HG02759 (cell line): ENCODE measurements around the gene SPRYD4.
"Not testable (repeated sequence)": the region's sequence is repeated elsewhere in the genome, so short reads cannot be mapped to it uniquely, and the experiment has no call there.

Experiments
- ATAC-seq: cut with Tn5 transposase; IDR thresholded peaks from one replicate; pipeline ENCODE4 v1.9.1; 2021; ENCODE audit warnings: mild to moderate bottlenecking, moderate library complexity; ENCODE audit not compliant: unreplicated experiment

The SPRYD4 gene

DNA sequence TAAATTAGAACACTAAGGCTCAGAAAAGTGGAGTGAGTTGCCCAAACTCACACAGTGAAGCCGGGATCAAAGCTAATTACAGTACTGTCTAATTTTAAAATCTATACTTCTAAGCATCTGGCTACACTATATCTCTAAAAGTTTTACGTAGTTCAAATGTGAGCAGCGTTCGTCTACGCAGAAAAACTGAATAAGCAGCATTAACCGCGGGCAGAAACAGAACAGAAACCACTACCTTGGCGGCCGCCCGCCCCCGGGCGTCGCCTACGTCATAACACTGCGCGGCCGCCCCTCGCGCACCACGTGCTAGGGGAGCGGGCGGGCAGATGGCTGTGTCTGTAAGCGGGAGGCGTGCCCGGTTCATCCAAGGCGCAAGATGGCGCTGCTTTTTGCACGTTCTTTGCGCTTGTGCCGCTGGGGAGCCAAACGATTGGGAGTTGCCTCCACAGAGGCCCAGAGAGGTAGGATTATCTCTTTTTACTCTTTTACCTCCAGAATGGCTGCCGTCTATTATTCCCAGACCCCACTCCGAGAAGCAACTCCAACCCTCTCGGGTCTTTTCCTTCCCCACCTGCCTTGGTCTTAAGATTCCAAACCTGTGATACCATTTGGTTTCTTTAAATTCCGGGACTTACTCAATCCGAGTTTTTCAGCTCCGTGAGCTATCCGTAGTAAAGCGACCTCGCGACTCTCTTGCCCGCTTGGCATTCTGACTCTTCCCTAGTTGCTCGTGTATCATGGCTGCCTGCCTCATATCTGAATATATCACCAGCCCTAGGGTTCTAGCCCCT is at the start of gene SPRYD4:
SPRYD4 (plus strand) TSS at position 363 of the 791 bp plus-strand sequence; CDS start at position 377, 14 bp downstream.
- peak; percentile 94 for ATAC-seq

- no peak for ATAC-seq
Observed at GRCh38 chr12:56420411-56420810, 48.0 kb upstream of the SPRYD4 start.

DNA sequence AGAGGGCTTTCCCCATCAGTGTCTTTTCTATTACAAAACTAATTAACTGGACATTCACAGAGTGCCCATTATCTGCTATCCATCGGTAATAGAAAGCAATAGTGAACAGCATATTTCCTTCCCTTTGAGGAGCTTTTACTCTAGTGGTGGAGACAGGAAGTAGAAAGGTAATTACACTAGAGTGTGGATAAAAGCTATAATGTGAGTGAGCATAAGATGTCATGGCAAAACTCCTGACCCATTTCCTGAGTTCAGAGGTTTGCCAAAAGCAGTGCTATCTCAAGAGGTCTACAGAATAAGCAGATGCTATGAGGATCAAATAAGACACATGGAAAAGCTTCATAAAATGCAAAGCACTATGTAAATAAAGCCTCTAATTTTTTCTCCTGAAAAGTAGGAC is 43.2 kb upstream of the SPRYD4 start:
- no peak for ATAC-seq

DNA sequence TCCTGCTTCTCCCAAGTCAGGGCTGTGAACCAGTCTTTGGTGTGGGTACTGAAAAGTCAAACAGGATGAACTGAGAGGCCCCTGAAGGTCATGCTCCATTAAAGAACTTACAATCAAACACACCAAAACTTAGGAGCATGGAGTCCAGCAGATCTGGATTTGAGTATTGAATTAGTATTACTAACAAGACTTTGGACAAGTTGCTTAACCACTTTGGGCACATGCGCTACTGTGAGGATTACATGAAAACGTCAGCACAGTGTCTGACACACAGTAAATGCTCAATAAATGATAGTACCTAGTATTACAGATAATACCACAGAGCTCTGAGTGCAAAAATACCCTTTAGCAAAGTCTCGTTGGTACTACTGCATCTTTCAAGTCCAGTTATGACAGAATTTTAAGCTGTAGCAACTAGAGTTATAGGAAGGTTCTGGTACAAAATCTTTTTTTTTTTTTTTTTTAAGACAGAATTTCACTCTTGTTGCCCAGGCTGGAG is 42.4 kb upstream of the SPRYD4 start:
- no peak for ATAC-seq

DNA sequence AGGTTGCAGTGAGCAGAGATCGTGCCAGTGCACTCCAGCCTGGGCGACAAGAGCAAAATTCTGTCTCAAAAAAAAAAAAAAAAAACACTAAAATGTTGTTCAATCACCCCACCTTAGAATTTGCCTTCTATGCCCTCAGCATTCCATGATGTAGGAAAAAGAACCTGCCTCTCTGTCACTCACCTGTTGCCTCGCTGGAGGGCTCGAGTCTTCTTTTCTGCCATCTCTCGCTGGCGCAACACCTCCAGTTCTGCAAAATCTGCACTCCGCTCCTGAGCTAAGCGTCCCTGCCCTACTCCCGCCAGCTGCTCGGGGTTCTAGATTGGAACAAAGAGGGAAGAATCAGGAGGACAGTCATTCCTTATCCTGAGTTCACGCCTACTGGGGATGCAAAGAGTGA is 37.1 kb upstream of the SPRYD4 start:
- ATAC-seq, result no peak

- ATAC-seq, result no peak
Observed at GRCh38 chr12:56431850-56432249, 36.5 kb upstream of the SPRYD4 start.

DNA sequence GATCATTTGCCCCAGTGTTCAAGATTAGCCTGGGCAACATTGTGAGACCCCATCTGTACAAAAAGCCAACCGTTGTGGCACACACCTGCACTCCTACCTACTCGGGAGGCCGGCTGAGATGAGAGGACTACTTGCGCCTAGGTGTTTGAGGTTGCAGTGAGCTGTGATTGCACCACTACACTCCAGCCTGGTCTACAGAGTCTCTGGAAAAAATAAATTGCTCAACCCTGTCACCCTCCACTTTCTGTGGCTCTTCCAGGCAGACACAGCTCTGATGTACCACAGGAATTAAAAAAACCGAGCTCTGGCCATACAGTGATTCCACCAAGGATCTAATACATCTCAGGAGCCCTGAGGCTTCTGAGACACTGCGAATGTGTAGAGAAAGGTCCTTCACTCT is 33.5 kb upstream of the SPRYD4 start:
- ATAC-seq, result no peak

DNA sequence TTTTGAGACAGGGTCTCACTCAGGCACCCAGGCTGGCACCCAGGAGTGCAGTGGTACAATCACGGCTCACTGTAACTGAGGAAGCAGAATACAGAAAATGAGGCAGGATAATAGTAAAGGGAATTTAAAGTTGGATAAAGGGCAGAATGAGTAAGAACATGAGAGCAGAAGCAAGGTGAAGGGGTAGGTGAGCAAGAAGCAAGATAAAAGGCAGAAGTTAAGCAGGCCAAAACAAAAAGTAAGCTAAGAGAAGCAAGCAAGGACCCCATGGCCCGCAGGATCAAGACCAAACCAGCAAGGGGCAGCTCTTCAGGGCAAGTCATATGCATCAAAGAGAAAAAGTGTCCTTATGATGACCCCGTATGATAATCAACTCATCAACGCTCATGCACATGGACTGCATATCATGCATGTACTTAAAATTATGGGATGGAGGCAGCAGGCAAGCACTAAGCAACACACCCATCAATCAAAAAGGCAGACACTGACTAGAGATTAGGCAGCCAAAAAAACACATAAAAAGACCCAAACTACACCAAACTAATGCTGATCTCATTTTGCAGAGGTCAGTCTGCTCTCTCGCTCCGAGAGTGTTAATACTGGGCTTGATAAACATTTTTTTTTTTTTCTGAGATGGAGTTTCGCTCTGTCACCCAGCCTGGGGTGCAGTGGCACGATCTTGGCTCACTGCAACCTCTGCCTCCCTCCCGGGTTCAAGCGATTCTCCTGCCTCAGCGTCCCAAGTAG is 30.8 kb upstream of the SPRYD4 start:
- ATAC-seq, result no peak

DNA sequence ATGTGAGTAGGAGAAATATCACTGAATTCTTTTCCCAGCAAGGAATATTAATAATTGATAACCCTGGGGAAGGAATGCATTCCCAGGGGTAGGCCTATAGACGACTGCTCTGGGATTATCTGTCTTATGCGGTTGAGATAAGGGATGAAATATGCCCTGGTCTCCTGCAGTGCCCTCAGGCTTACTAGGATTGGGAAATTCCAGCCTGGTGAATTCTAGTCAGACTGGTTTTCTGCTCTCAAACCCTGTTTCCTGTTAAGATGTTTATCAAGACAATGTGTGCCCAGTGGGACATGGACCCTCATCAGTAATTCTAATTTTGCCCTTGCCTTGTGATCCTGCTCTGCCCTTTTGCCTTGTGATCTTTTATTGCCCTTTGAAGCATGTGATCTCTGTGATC is 25.2 kb upstream of the SPRYD4 start:
- not testable (repeated sequence) for ATAC-seq

- peak; percentile 96 for ATAC-seq
Observed at GRCh38 chr12:56448860-56449621, 19.3 kb upstream of the SPRYD4 start, which contains the start of gene TIMELESS. TSS of gene TIMELESS (minus strand) at chr12:56449426. CDS start at chr12:56434170, 15,256 bp downstream.

- ATAC-seq, result no peak
Observed at GRCh38 chr12:56449622-56449984, 18.8 kb upstream of the SPRYD4 start.

DNA sequence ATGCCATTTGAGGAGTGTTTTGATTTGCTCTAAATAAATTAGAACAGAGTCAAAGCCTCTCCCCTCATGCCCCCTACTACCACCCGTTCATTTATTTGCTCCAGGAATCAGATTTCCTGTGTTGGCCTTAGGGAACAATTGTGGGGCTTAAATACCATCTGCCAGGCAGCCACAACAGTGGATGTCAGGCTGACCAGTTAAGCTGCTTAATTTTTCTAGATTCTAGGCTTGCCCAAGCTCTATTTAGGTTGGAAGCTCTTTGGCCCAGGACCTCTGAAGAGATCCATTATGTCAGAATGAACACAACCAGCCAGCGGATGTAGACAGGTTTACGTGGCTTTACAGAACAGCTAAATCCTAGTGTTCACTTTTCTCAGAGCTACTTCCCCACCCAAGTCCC is 18.1 kb upstream of the SPRYD4 start:
- no peak for ATAC-seq

- no peak for ATAC-seq
Observed at GRCh38 chr12:56451147-56451546, 17.2 kb upstream of the SPRYD4 start.

DNA sequence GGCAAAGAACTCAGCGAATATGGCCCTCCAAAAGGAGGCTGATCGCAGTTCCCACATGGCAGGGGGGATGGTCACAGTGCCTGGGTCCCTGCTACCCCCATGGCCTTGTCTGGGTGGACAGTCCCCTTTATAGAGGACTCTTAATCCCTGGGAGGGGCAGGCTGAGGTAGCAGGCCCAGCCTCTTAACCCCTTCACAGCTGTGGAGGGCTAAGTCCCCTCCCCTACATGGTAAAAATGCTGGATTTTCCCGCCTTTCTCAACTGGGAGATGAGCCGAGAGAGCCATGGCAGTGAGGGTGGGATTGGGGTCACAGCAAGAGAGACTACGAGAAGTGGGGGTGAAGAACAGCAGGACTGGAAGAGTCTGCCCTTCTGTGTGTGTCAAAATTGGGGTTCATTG is 13.8 kb upstream of the SPRYD4 start, which contains the start of gene MIP:
MIP (minus strand) TSS at position 101 of the 400 bp plus-strand sequence; CDS start at position 57, 44 bp downstream.
- no peak for ATAC-seq

DNA sequence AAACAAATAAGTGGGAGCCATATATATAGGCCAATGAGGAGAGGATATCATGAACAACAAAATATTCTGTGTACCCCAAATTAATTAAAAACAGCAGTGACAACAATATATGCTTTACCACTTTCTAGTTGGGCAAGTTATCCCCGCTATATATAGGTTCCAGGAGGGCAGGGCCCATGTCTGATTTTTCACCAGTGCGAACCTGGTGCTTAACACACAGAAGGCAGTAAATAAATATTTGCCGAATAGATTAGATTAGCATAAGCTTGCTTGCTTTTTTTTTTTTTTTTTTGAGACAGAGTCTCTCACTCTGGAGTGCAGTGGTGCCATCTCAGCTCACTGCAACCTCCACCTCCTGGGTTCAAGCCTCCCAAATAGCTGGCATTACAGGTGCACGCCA is 10.6 kb upstream of the SPRYD4 start:
- no peak for ATAC-seq

GRCh38 chr12:56461235-56462159 is 6.9 kb upstream of the SPRYD4 start:
- ATAC-seq, result no peak

- no peak for ATAC-seq
Observed at GRCh38 chr12:56462565-56462964, 5.8 kb upstream of the SPRYD4 start.

DNA sequence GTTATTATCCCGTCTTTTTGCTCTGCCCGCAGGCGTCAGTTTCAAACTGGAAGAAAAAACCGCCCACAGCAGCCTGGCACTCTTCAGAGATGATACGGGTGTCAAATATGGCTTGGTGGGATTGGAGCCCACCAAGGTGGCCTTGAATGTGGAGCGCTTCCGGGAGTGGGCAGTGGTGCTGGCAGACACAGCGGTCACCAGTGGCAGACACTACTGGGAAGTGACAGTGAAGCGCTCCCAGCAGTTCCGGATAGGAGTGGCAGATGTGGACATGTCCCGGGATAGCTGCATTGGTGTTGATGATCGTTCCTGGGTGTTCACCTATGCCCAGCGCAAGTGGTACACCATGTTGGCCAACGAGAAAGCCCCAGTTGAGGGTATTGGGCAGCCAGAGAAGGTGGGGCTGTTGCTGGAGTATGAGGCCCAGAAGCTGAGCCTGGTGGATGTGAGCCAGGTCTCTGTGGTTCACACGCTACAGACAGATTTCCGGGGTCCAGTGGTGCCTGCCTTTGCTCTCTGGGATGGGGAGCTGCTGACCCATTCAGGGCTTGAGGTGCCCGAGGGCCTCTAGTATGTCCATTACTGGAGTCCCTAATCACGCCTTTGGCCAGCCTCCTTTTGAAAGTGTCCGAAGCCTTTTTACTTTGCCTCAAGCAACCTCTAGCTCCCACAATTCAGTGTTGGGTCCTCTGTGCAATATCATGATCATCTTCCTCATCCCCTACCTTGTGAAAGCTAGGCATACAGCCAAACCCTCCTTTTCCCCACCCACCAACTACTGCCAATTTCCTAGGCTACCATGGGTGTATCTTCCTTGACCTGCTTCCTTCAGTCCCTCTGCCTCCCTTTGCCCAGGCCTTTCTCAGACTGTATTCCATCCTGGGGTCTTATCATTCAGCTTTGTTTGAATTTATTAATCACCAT is 891 bp downstream of the SPRYD4 start:
- ATAC-seq, result no peak

DNA sequence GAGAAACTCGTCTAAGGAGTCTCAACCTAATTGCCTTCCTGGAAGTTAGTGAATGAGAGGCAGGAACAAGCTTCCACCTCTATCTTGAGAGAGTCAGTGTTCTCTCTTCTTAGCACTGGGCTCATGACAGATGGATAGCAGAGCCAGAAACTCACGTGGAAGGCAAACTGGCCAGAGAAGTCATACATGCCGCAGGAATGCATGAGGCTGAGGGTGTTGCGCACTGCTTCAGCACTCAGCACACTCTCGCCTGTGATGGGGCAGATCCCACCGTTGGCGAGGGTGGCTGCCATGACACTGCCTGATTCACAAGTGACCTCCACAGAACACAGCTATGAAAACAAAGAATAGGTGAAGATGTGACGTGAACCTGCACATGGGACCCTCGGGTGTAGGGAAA is 6.0 kb downstream of the SPRYD4 start:
- no peak for ATAC-seq
